ENCODE data around the gene YY2.

GRCh38 chrX:21839334-21840192 is 16.2 kb upstream of the YY2 start, which contains the start of gene MBTPS2:
- TF ChIP-seq CTCF (conservative IDR thresholded peaks at IDR 0.05; ENCODE audit: low read length) (peak; percentile 31), EZH2phosphoT487 (IDR thresholded peaks at IDR 0.05; ENCODE audit: borderline replicate concordance) (no peak)
